Breast epithelium (tissue), 4 donors: ENCODE measurements around the gene RPL32. TPM values are rescaled to one million over a fixed set of nuclear protein-coding genes. Genes with fewer than 3 reads are reported as not detected.

ENCODE experiments used
- DNase-seq, 2 donors: peaks; one replicate each; pipeline ENCODE4 v3.0.0-alpha.2; 2019; ENCODE audit warnings: low spot score in 2 of 2
- H3K27ac ChIP-seq, 2 donors: fragments of 200-600 bp; sonication (generic) in 1 of 2; one replicate each; pipeline ENCODE4 v1.5.1; 2016 to 2019; ENCODE audit warnings: mild to moderate bottlenecking in 1 of 2
- H3K27me3 ChIP-seq, 2 donors: fragments of 200-600 bp; sonication (generic) in 1 of 2; one replicate each; pipeline versions ENCODE4 v1.5.1 to v1.6.0; 2017 to 2019; ENCODE audit warnings: control low read depth in 1 of 2, mild to moderate bottlenecking in 1 of 2
- H3K36me3 ChIP-seq: fragments of 200-600 bp; one replicate; pipeline ENCODE4 v1.5.1; 2019
- H3K4me1 ChIP-seq, 2 donors: fragments of 200-600 bp; sonication (generic); one replicate each; pipeline ENCODE4 v1.5.1; 2016 to 2019; ENCODE audit warnings: control low read depth in 1 of 2
- H3K4me3 ChIP-seq, 3 donors: fragments of 200-600 bp; sonication (generic); 1 replicate in 2 of 3; 2 replicates in 1 of 3; pipeline ENCODE4 v1.5.1; 2016 to 2019; ENCODE audit warnings: mild to moderate bottlenecking in 3 of 3, moderate library complexity in 2 of 3
- H3K9me3 ChIP-seq, 2 donors: fragments of 200-600 bp; sonication (generic) in 1 of 2; one replicate each; pipeline ENCODE4 v1.5.1; 2016 to 2019; ENCODE audit warnings: control low read depth in 1 of 2
- CTCF ChIP-seq, 3 donors: fragments of 450-650 bp; IDR thresholded peaks; one replicate each; pipeline ENCODE4 v1.5.1; 2016 to 2017; ENCODE audit warnings: antibody characterized with exemption in 3 of 3, mild to moderate bottlenecking in 3 of 3, moderate library complexity in 3 of 3
- POLR2A ChIP-seq: fragments of 450-650 bp; IDR thresholded peaks from one replicate; pipeline ENCODE4 v1.6.1; 2016; ENCODE audit warnings: antibody characterized with exemption, mild to moderate bottlenecking, moderate library complexity
- POLR2AphosphoS5 ChIP-seq, 3 donors: sonication (generic); formaldehyde crosslinking; IDR thresholded peaks; one replicate each; pipeline ENCODE4 v1.6.1; 2017; ENCODE audit warnings: antibody characterized with exemption in 3 of 3
- intact Hi-C: fragments of 100-400 bp; cut with DNase I; formaldehyde crosslinking; loops from one replicate; pipeline ENCODE4 v1.15.1; 2023; ENCODE audit warnings: low total_unique reads
- total RNA-seq, 3 donors: library from RNA; depleted of rRNA; stranded (reverse); fragments of >200 nt; gene quantifications; one replicate each; pipeline ENCODE4 v1.1.0, GENCODE V29; 2016

The RPL32 gene
- total RNA-seq, 3 donors from 2014 or later: 945 to 1,485 (median 950) TPM

GRCh38 chr3:12837295-12837986, 3.9 kb downstream of the RPL32 start:
- peaks cover 0 to 13% of the 10 kb centered on the region in 2 donors for H3K4me1 ChIP-seq
- peaks cover 17% of the 10 kb centered on the region for H3K36me3 ChIP-seq
- intact Hi-C loops: loop anchor here (5.0 kb wide), 1 partner anchor 280 kb away; the partner anchor contains the start of gene MKRN2
- TF ChIP-seq POLR2A (no peak), POLR2AphosphoS5 (IDR thresholded peaks at IDR 0.05) (no peak), CTCF (IDR thresholded peaks at IDR 0.05) (no peak)
- DNase-seq: no peak
- H3K27me3 ChIP-seq: no peaks in the 10 kb centered on the region
- H3K4me3 ChIP-seq: peak overlapping the region in 1 of 3 donors; percentile 9
- H3K9me3 ChIP-seq: no peaks in the 10 kb centered on the region
- peak overlapping the region in 1 of 2 donors; percentile 6 for H3K27ac ChIP-seq

DNA sequence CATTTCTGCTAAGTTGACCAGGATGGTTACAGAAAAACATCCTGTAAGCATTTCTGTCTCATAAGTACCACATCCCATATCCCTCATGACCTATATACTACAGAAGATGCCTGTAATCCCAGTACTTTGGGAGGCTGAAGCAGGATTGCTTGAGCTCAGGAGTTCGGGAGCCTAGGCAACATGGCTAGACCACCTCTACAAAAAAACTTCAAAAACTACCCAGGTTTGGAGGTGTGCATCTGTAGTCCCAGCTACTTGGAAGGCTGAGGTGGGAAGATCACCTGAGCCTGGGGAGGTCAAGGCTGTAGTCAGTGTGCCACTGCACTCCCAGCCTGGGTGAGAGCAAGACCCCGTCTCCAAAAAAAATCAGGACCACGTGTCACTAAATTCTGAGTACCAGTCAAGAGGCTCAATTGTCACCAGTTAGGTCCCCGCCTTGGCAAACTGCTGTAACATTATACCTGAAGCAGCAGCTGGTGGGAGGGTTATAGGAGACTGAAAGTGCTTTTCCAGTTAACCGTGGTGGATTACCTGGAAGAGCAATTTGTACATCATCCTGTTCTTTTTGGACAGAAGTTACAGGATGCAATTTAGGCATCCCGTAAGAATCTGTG, 6.2 kb downstream of the RPL32 start:
- intact Hi-C loops: loop anchor here (5.0 kb wide), 1 partner anchor 278 kb away; the partner anchor contains the start of gene MKRN2
- H3K36me3 ChIP-seq: peaks cover 17% of the 10 kb centered on the region
- no peaks in the 10 kb centered on the region for H3K9me3 ChIP-seq
- no peaks in the 10 kb centered on the region for H3K27me3 ChIP-seq
- peaks cover 0 to 13% of the 10 kb centered on the region in 2 donors for H3K4me1 ChIP-seq
- H3K4me3 ChIP-seq: no peak overlapping the region
- H3K27ac ChIP-seq: no peak overlapping the region
- DNase-seq: no peak
- TF ChIP-seq POLR2AphosphoS5 (IDR thresholded peaks at IDR 0.05) (no peak), POLR2A (no peak), CTCF (IDR thresholded peaks at IDR 0.05) (no peak)

- intact Hi-C loops: no loop called here
Measured at GRCh38 chr3:12833222-12834161, 7.9 kb downstream of the RPL32 start.

DNA sequence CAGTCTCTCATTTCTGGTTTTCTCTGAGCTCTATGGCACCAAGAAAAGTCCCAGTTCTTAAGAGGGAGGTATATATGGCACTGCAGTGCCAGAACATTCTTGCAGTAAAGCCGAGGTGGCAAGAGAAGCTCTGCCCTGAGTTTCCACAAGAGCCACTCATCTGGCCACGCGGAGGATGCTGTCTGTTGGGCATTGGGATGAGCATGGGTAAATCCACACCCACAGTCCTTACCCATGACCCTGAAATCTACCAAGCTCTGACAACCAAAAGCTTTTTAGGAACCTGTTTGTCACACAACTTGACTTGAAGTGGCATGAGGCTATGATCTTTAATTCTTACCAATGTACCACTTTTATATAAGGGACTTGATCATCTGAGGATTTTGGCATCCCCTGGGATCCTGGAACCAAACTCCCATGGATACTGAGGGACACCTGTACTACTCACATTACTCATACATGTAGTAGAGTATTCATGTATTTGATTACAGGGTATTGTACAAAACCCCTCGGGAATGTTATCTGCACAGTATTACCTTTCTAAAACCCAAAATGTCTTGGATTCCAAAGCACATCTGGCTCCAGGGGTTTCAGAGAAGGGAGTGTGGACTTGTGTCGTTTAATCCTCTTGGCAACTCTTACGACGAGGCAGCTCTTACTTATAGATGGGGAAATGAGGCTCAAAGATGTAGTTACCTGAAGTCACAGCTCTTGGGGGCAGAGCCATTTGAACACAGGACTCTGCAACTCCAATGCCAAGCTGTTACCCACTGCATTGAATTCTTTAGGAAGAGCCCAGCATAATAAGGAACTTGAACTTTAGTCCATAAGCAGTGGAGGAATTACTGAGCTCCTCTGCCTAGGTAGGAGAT, 8.8 kb downstream of the RPL32 start:
- TF ChIP-seq POLR2AphosphoS5 (IDR thresholded peaks at IDR 0.05) (no peak), CTCF (IDR thresholded peaks at IDR 0.05) (no peak), POLR2A (no peak)
- Histone ChIP-seq H3K27me3 (no peaks in the 10 kb centered on the region), H3K4me3 (no peak overlapping the region), H3K36me3 (peaks cover 17% of the 10 kb centered on the region), H3K9me3 (no peaks in the 10 kb centered on the region), H3K27ac (no peak overlapping the region), H3K4me1 (no peaks in the 10 kb centered on the region)
- DNase-seq: no peak
- intact Hi-C loops: no loop called here

More at GRCh38 chr3:12833222-12834161, 7.9 kb downstream of the RPL32 start:
- no peaks in the 10 kb centered on the region for H3K9me3 ChIP-seq
- H3K36me3 ChIP-seq: peaks cover 17% of the 10 kb centered on the region
- H3K4me1 ChIP-seq: peaks cover 0 to 1% of the 10 kb centered on the region in 2 donors
- H3K27ac ChIP-seq: no peak overlapping the region
- no peak for TF ChIP-seq CTCF (IDR thresholded peaks at IDR 0.05)
- no peak for TF ChIP-seq POLR2A
- no peak for TF ChIP-seq POLR2AphosphoS5 (IDR thresholded peaks at IDR 0.05)
- no peaks in the 10 kb centered on the region for H3K27me3 ChIP-seq
- H3K4me3 ChIP-seq: no peak overlapping the region
- DNase-seq: no peak
